Measurements from ENCODE around the gene ZSCAN1.
A peak's percentile ranks its signal among the peaks of the same experiment; 100 is the strongest.

The ZSCAN1 gene

DNA sequence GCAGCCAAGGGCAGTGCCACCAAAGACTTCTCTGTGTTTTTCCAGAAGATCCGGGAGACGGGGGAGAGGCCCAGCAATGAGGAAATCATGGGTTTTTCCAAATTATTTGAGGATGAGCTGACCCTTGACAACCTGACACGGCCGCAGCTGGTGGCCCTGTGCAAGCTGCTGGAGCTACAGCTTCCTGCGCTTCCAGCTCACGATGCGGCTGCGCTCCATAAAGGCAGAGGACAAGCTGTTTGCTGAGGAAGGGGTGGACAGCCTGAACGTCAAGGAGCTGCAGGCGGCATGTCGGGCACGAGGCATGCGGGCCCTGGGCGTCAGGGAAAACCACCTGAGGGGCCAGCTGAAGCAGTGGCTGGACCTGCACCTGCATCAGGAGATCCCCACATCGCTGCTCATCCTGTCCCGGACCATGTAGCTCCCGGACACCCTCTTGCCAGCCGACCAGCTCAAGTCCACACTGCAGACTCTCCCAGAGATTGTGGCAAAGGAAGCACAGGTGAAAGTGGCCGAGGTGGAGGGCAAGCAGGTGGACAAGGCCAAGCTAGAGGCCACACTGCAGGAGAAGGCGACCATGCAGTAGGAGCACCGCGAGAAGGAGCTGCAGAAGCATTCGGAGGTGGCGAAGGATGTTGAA is 11.7 kb downstream of the ZSCAN1 start:
- H3K36me3 ChIP-seq (ENCODE audit: control insufficient read depth, insufficient read depth, low read length), result no peaks in the 10 kb centered on the region
- H3K4me3 ChIP-seq (ENCODE audit: low read length), result no peak overlapping the region

DNA sequence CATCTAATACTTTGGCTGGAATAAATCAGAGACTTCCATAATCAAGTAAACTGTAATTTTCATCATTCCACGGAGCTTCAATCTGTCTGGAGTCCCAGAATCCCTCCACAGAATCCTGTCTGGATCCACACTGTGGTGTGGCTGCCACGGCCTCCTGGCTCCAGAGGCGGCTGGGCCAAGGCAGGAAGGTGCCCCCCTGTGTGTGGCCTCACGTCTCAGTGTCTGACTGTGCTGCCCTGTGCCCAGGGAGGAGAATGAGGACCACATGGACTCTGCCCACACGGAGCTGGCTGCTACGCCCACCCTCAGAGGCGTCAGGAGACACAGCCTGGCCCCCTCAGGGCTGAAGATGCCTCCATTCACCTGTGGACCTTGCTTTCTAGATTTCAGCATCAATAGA is 13.0 kb downstream of the ZSCAN1 start:
- Histone ChIP-seq H3K36me3 (ENCODE audit: control insufficient read depth, insufficient read depth, low read length) (no peaks in the 10 kb centered on the region), H3K9ac (ENCODE audit: low read length) (no peak overlapping the region), H3K27me3 (ENCODE audit: control insufficient read depth, insufficient read depth, low read length) (no peaks in the 10 kb centered on the region), H3K4me1 (ENCODE audit: control insufficient read depth, insufficient read depth, low read length) (no peaks in the 10 kb centered on the region), H3K4me3 (ENCODE audit: low read length) (no peak overlapping the region), H3K27ac (ENCODE audit: low read depth, low read length) (no peak overlapping the region)

More for the DNA sequence above, 11.7 kb downstream of the ZSCAN1 start:
- Histone ChIP-seq H3K27me3 (ENCODE audit: control insufficient read depth, insufficient read depth, low read length) (no peaks in the 10 kb centered on the region), H3K27ac (ENCODE audit: low read depth, low read length) (no peak overlapping the region), H3K9ac (ENCODE audit: low read length) (no peak overlapping the region), H3K4me1 (ENCODE audit: control insufficient read depth, insufficient read depth, low read length) (no peaks in the 10 kb centered on the region)

DNA sequence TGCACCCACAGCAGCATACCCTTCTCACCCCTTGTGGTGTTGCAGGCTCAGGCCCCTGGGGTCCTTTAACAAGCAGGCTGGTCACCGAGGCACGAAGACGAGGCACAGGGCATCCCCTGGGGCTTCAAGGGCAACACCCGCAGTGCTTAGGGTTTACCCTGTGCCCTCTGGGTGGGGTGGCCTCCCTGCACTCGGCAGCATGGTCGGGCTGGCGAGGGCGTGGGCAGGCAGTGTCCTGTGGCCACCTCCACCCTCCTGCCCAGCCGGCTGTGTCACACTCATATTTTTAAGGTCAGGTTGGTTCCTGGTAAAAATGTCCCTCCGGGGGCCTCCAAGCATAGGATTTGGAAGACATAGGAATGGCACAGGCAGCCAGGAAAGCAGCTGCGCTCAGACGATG is 13.8 kb downstream of the ZSCAN1 start:
- H3K27ac ChIP-seq (ENCODE audit: low read depth, low read length), result no peak overlapping the region
- H3K27me3 ChIP-seq (ENCODE audit: control insufficient read depth, insufficient read depth, low read length), result no peaks in the 10 kb centered on the region
- H3K36me3 ChIP-seq (ENCODE audit: control insufficient read depth, insufficient read depth, low read length), result no peaks in the 10 kb centered on the region
- no peak overlapping the region for H3K4me3 ChIP-seq (ENCODE audit: low read length)
- H3K9ac ChIP-seq (ENCODE audit: low read length), result no peak overlapping the region
- H3K4me1 ChIP-seq (ENCODE audit: control insufficient read depth, insufficient read depth, low read length), result no peaks in the 10 kb centered on the region

DNA sequence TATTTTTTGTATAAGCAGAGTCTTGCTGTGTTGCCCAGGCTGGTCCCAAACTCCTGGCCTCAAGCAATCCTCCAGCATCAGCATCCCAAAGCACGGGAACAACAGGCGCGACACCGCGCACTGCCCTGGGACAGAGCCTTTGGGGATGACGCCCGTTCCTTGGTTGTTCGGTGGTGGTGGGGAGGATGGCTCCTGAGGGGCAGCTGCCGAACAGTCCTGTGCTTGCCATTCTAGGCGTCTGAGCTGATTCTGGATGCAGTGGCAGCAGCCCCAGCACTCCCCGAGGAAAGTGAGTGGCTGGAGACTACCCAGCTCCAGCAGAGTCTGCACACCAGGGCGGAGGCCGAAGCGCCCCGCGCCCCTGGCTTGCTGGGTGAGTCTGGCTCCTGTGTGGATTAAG is 18.4 kb downstream of the ZSCAN1 start:
- H3K4me3 ChIP-seq (ENCODE audit: low read length), result no peak overlapping the region
- H3K36me3 ChIP-seq (ENCODE audit: control insufficient read depth, insufficient read depth, low read length), result no peaks in the 10 kb centered on the region
- H3K9ac ChIP-seq (ENCODE audit: low read length), result no peak overlapping the region
- no peak overlapping the region for H3K27ac ChIP-seq (ENCODE audit: low read depth, low read length)
- no peaks in the 10 kb centered on the region for H3K27me3 ChIP-seq (ENCODE audit: control insufficient read depth, insufficient read depth, low read length)
- H3K4me1 ChIP-seq (ENCODE audit: control insufficient read depth, insufficient read depth, low read length), result no peaks in the 10 kb centered on the region

DNA sequence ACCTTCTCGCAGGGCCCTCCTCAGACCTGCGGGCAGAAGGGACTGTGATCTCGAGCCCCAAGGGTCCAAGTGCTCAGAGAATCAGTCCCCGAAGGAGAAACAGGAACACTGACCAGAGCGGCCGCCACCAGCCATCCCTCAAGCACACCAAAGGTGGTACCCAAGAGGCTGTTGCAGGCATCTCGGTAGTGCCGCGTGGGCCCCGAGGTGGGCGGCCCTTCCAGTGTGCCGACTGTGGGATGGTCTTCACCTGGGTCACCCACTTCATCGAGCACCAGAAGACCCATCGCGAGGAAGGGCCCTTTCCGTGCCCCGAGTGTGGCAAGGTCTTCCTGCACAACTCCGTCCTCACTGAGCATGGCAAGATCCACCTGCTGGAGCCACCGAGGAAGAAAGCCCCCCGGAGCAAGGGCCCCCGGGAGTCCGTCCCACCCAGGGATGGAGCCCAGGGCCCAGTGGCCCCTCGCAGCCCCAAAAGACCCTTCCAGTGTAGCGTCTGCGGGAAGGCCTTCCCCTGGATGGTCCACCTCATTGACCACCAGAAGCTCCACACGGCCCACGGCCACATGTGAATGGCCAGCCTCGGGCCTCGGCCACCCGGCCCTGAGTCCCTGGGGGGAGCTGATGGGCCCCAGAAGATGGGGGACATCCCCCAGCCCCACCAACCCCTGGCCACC is 19.8 kb downstream of the ZSCAN1 start:
- peaks cover 2% of the 10 kb centered on the region for H3K4me1 ChIP-seq (ENCODE audit: control insufficient read depth, insufficient read depth, low read length)
- H3K27me3 ChIP-seq (ENCODE audit: control insufficient read depth, insufficient read depth, low read length), result no peaks in the 10 kb centered on the region
- H3K4me3 ChIP-seq (ENCODE audit: low read length), result no peak overlapping the region
- no peak overlapping the region for H3K27ac ChIP-seq (ENCODE audit: low read depth, low read length)
- no peak overlapping the region for H3K9ac ChIP-seq (ENCODE audit: low read length)
- H3K36me3 ChIP-seq (ENCODE audit: control insufficient read depth, insufficient read depth, low read length), result no peaks in the 10 kb centered on the region

DNA sequence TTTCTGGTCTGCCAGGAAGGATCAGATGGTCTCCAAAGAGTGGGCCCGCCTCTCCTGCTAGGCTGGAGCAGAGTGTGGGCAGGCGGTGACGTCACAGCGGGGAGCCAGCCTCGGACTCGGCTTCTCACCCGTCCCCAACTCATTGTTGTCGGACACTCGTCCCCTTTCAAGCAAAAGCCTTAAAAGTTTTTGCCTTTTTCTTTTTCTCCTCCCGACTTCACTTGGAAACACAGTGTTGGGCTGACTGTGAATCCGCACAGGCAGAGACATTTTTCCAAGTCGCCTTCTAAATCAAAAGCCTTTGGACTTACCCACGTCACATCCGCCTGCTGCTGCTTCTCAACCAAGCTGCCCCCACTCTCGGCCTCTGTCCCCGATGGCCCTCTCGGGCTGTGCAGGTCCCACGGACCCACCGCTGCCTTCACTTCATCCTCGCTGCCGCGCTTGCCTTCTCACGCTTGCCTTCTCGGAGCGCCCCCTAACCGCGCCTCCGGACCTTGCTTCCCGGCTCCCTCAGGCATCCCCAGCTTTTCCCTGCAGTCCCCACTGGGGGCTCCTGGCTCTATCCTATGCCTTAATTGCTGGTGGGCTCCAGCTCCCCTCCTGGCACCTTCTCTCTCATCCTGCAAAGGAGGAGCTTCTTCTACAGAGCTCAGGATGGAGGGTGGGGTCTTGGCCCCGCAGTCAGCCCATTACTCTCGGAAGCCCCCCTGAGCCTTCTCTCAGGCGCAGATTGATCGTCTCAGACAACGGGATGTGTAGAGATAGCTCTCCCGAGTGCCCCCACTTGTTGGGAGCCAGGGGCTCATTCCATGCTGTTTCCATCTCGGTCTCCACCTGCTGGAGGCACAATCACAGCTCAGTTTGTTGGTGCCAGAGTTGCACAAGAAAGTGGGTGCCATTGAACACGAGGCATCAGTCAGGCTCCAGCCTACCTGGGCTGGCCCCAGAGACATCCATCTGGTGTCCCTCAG is 21.4 kb downstream of the ZSCAN1 start:
- peaks cover 4% of the 10 kb centered on the region for H3K4me1 ChIP-seq (ENCODE audit: control insufficient read depth, insufficient read depth, low read length)
- H3K36me3 ChIP-seq (ENCODE audit: control insufficient read depth, insufficient read depth, low read length), result no peaks in the 10 kb centered on the region
- H3K27me3 ChIP-seq (ENCODE audit: control insufficient read depth, insufficient read depth, low read length), result no peaks in the 10 kb centered on the region
- peak overlapping the region; percentile 44 for H3K4me3 ChIP-seq (ENCODE audit: low read length)
- peak overlapping the region; percentile 28 for H3K27ac ChIP-seq (ENCODE audit: low read depth, low read length)
- H3K9ac ChIP-seq (ENCODE audit: low read length), result no peak overlapping the region

DNA sequence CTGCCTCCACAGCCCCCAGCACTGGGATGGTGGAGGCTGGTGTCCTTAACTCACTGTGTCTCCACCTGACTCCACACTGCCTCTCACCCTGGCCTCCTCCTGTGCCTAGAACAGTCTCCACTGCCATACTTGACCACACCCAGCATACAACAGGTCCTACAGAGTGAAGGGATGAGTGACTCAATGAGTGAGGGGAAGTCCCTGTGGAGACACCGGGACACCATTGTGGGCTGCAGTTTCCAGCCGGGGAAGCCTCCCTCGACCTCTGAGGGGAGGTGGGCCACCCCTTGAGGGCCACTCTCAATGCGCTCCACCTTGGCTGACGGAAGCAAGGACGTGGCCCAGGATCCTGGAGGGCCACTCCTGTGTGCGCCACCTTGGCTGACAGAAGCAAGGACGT is 22.4 kb downstream of the ZSCAN1 start:
- Histone ChIP-seq H3K36me3 (ENCODE audit: control insufficient read depth, insufficient read depth, low read length) (no peaks in the 10 kb centered on the region), H3K4me3 (ENCODE audit: low read length) (peak overlapping the region; percentile 5), H3K4me1 (ENCODE audit: control insufficient read depth, insufficient read depth, low read length) (peaks cover 4% of the 10 kb centered on the region), H3K9ac (ENCODE audit: low read length) (no peak overlapping the region), H3K27ac (ENCODE audit: low read depth, low read length) (no peak overlapping the region), H3K27me3 (ENCODE audit: control insufficient read depth, insufficient read depth, low read length) (no peaks in the 10 kb centered on the region)

DNA sequence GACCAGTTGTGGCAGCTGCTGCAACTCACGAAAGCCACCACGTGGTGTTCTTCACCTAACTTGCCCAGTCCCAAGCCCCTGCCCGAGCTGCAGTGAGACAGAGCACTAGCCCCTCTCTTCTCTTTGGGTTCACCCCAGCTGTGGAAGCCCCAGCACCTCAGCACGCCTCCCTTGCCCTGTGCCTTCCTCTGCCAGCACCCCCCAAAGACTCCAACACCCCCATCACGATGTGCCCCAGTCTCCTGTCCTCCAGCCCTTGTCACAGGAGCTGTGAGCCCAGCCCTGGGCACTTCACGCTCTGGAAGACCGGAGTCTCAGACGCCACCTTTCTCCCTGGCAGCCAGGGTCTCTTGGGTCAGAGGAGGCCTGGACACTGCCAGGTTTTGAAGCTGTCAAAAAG is 23.0 kb downstream of the ZSCAN1 start:
- Histone ChIP-seq H3K9ac (ENCODE audit: low read length) (no peak overlapping the region), H3K4me3 (ENCODE audit: low read length) (no peak overlapping the region), H3K27me3 (ENCODE audit: control insufficient read depth, insufficient read depth, low read length) (no peaks in the 10 kb centered on the region), H3K36me3 (ENCODE audit: control insufficient read depth, insufficient read depth, low read length) (no peaks in the 10 kb centered on the region), H3K27ac (ENCODE audit: low read depth, low read length) (no peak overlapping the region), H3K4me1 (ENCODE audit: control insufficient read depth, insufficient read depth, low read length) (peaks cover 4% of the 10 kb centered on the region)

DNA sequence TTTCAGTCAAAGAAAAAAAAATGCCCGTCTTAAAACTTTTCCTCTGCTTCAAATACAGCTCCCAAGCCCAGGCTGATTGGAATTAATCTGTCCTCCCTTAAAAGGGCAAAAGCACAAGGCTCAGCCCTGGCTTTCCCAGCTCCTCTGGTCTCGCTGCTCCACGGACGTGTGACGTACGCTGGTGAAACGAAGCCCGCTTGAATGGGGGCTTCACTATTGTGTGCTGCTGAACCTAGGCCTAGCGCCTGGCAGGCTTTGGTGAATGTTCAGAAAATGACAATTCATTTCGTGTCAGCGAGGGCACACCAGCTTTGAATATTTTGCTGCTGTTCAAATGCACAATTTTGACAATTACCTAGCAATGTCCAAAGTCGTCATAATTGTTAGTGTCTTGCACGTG is 24.6 kb downstream of the ZSCAN1 start:
- Histone ChIP-seq H3K4me3 (ENCODE audit: low read length) (peak overlapping the region; percentile 45), H3K27ac (ENCODE audit: low read depth, low read length) (peak overlapping the region; percentile 94), H3K4me1 (ENCODE audit: control insufficient read depth, insufficient read depth, low read length) (peaks cover 4% of the 10 kb centered on the region), H3K36me3 (ENCODE audit: control insufficient read depth, insufficient read depth, low read length) (no peaks in the 10 kb centered on the region), H3K9ac (ENCODE audit: low read length) (no peak overlapping the region), H3K27me3 (ENCODE audit: control insufficient read depth, insufficient read depth, low read length) (no peaks in the 10 kb centered on the region)

DNA sequence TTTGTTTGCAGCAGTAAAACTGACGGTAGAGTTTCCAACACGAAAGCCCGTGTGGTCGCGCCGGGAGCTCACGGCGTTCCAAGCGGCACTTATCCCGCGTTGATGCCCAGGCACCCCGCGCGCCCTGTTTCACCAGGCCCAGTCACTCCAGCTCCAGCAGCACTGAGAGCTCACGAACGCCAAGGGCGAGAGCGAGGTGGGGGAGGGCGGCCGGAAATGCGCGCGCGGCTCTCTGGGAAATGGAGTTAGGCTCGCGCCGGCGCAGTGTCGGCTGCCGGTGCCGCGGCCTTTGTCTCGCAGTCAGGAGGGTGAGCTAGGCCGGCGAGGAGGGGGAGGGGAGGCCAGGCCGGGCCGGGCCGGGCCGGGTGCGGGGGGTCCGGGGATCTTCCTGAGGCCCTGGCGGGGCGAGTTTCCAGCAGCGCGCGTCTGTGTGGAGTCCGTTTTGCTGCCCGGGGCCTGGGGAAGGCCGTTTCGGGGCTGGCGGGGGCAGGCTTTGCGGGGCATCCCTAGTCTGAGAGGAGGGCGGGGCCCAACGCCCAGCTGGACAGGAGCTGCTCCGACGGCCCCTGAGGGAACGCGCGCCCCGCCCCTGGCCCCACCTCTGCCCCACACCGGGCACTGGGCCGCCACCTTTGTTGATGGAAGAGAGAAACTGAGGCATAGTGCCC is 25.3 kb downstream of the ZSCAN1 start, which contains the start of gene ZNF135:
Gene ZNF135, plus strand, starts transcription at position 280 of the 668 bp plus-strand sequence. CDS start 721 bp downstream, outside the sequence.
- Histone ChIP-seq H3K9ac (ENCODE audit: low read length) (peak within 1 kb of the TSS; percentile 29), H3K4me3 (ENCODE audit: low read length) (peak within 1 kb of the TSS; percentile 45), H3K27me3 (ENCODE audit: control insufficient read depth, insufficient read depth, low read length) (no peaks in the 10 kb centered on the region), H3K36me3 (ENCODE audit: control insufficient read depth, insufficient read depth, low read length) (no peaks in the 10 kb centered on the region), H3K27ac (ENCODE audit: low read depth, low read length) (peak within 1 kb of the TSS; percentile 94), H3K4me1 (ENCODE audit: control insufficient read depth, insufficient read depth, low read length) (peaks cover 4% of the 10 kb centered on the region)

DNA sequence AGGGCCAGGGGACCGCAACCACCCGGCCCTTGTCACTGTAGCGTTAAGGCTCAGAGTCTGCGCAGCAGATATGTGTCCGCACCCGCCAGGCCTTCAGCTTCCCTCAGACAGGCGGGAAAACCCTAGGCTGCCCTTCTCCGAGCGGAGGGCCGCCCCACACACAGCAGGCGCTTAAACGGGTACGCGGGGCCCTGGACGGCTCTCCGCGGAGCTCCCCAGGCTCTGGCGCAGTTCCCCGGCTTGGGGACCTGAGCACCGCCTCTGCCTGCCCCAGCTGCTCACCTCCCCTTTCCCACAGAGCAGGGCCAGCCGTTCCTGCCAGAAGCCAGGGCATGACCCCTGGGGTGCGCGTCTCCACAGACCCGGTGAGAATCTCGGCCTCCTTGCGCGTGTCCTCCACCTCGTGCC is 25.9 kb downstream of the ZSCAN1 start:
- H3K27me3 ChIP-seq (ENCODE audit: control insufficient read depth, insufficient read depth, low read length), result no peaks in the 10 kb centered on the region
- peak overlapping the region; percentile 45 for H3K4me3 ChIP-seq (ENCODE audit: low read length)
- H3K27ac ChIP-seq (ENCODE audit: low read depth, low read length), result peak overlapping the region; percentile 94
- H3K36me3 ChIP-seq (ENCODE audit: control insufficient read depth, insufficient read depth, low read length), result no peaks in the 10 kb centered on the region
- H3K4me1 ChIP-seq (ENCODE audit: control insufficient read depth, insufficient read depth, low read length), result peaks cover 4% of the 10 kb centered on the region
- peak overlapping the region; percentile 29 for H3K9ac ChIP-seq (ENCODE audit: low read length)

DNA sequence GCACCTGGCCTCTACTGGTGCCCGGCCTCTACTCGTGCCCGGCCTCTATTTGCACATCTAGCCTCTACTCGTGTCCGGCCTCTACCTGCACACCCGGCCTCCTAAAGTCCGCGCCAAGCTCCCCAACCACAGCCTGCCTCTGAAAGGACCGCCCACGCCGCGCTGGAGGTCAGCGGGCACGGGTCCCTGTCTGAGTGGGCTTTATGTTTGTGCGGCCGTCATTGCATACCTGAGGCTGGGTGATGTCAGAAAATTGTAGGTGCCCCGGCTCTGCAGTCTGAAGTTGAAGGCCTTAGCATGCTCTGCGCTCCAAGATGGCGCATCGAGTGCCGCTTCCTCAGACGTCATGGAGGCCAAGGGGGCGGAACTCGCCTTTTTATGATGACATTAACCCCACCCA is 26.4 kb downstream of the ZSCAN1 start:
- Histone ChIP-seq H3K36me3 (ENCODE audit: control insufficient read depth, insufficient read depth, low read length) (no peaks in the 10 kb centered on the region), H3K9ac (ENCODE audit: low read length) (no peak overlapping the region), H3K4me1 (ENCODE audit: control insufficient read depth, insufficient read depth, low read length) (peaks cover 4% of the 10 kb centered on the region), H3K27me3 (ENCODE audit: control insufficient read depth, insufficient read depth, low read length) (no peaks in the 10 kb centered on the region), H3K27ac (ENCODE audit: low read depth, low read length) (no peak overlapping the region), H3K4me3 (ENCODE audit: low read length) (no peak overlapping the region)
